GM23338 (cell line): ENCODE measurements around the gene UBL7. TPM values are rescaled to one million over a fixed set of nuclear protein-coding genes. Genes with fewer than 3 reads are reported as not detected.
A peak's percentile ranks its signal among the peaks of the same experiment; 100 is the strongest.

Experiments
- ATAC-seq: fragments of 200-7000 bp; cut with Tn5 transposase; 3 replicates; pipeline ENCODE4 v1.9.1; 2020
- DNase-seq: peaks from one replicate; pipeline ENCODE4 v3.0.0-alpha.2; 2015; ENCODE audit warnings: low spot score
- H2AFZ ChIP-seq: fragments of 200-600 bp; sonication (generic); 2 replicates; pipeline ENCODE4 v1.8.0; 2016; ENCODE audit warnings: antibody characterized with exemption, mild to moderate bottlenecking, moderate library complexity
- H3F3A ChIP-seq: fragments of 200-600 bp; sonication (generic); replicated peaks from 2 replicates; pipeline ENCODE4 v1.8.0; 2017; ENCODE audit warnings: antibody characterized with exemption, mixed run types, low read depth
- H3K27ac ChIP-seq: fragments of 200-600 bp; sonication (generic); 2 replicates; pipeline ENCODE4 v1.6.1; 2016; ENCODE audit warnings: low read depth
- H3K27me3 ChIP-seq: fragments of 200-600 bp; sonication (generic); 2 replicates; pipeline ENCODE4 v1.8.0; 2016; ENCODE audit warnings: mild to moderate bottlenecking, mixed run types, moderate library complexity; ENCODE audit not compliant: insufficient read depth
- H3K36me3 ChIP-seq: fragments of 200-600 bp; sonication (generic); 2 replicates; pipeline ENCODE4 v1.8.0; 2016; ENCODE audit warnings: mild to moderate bottlenecking; ENCODE audit not compliant: insufficient read depth
- H3K4me1 ChIP-seq: fragments of 200-600 bp; sonication (generic); 2 replicates; pipeline ENCODE4 v1.8.0; 2016; ENCODE audit warnings: mild to moderate bottlenecking, moderate library complexity; ENCODE audit not compliant: insufficient read depth
- H3K4me2 ChIP-seq: fragments of 200-600 bp; sonication (generic); 2 replicates; pipeline ENCODE4 v1.7.1; 2017; ENCODE audit warnings: mixed run types
- H3K4me3 ChIP-seq: fragments of 200-600 bp; sonication (generic); 2 replicates; pipeline ENCODE4 v1.6.1; 2016; ENCODE audit warnings: mixed run types
- H3K79me2 ChIP-seq: fragments of 200-600 bp; sonication (generic); replicated peaks from 2 replicates; pipeline ENCODE4 v1.8.0; 2017; ENCODE audit warnings: mild to moderate bottlenecking; ENCODE audit not compliant: insufficient read depth
- H3K9me2 ChIP-seq: fragments of 200-600 bp; sonication (generic); 2 replicates; pipeline ENCODE4 v1.8.0; 2017; ENCODE audit not compliant: insufficient read depth
- H4K20me1 ChIP-seq: fragments of 200-600 bp; sonication (generic); replicated peaks from 2 replicates; pipeline ENCODE4 v1.8.0; 2017; ENCODE audit warnings: mild to moderate bottlenecking; ENCODE audit not compliant: insufficient read depth
- H3K27ac Mint-ChIP-seq: 2 replicates; pipeline ENCODE4 v1.8.0; 2020; ENCODE audit warnings: inconsistent platforms, mild to moderate bottlenecking, moderate library complexity, mixed read lengths
- H3K27me3 Mint-ChIP-seq: 3 replicates; pipeline ENCODE4 v1.8.0; 2022; ENCODE audit warnings: low read depth, mild to moderate bottlenecking, moderate library complexity, mixed read lengths, inconsistent platforms; ENCODE audit not compliant: insufficient read depth, poor library complexity
- H3K36me3 Mint-ChIP-seq: 3 replicates; pipeline ENCODE4 v1.8.0; 2021; ENCODE audit warnings: low read depth, mild to moderate bottlenecking, inconsistent platforms, moderate library complexity, mixed read lengths
- H3K4me1 Mint-ChIP-seq: 3 replicates; pipeline ENCODE4 v1.8.0; 2020; ENCODE audit warnings: mild to moderate bottlenecking, inconsistent platforms, mixed read lengths
- H3K4me3 Mint-ChIP-seq: 3 replicates; pipeline ENCODE4 v1.8.0; 2021; ENCODE audit warnings: moderate library complexity, mild to moderate bottlenecking, inconsistent platforms, mixed read lengths
- H3K9me3 Mint-ChIP-seq: 3 replicates; pipeline ENCODE4 v1.8.0; 2020; ENCODE audit warnings: moderate library complexity, mild to moderate bottlenecking, inconsistent platforms, mixed read lengths
- CREB1 ChIP-seq: fragments of 250-450 bp; sonication (Bioruptor Pico); IDR thresholded peaks from 2 replicates; pipeline ENCODE4 v1.5.0; 2020; ENCODE audit warnings: low read depth, mild to moderate bottlenecking, moderate library complexity
- EZH2 ChIP-seq: fragments of 200-600 bp; sonication (generic); IDR thresholded peaks from one replicate; pipeline ENCODE4 v1.8.0; 2017; ENCODE audit warnings: antibody characterized with exemption, mild to moderate bottlenecking, low read depth; ENCODE audit not compliant: unreplicated experiment
- EZH2phosphoT487 ChIP-seq: fragments of 200-600 bp; sonication (generic); IDR thresholded peaks from one replicate; pipeline ENCODE4 v1.8.1; 2018; ENCODE audit warnings: antibody characterized with exemption; ENCODE audit not compliant: unreplicated experiment
- JUNB ChIP-seq: IDR thresholded peaks from one replicate; pipeline ENCODE4 v1.6.1; 2016; ENCODE audit warnings: antibody characterized with exemption; ENCODE audit not compliant: unreplicated experiment
- NANOG ChIP-seq: IDR thresholded peaks from 2 replicates; pipeline ENCODE4 v1.6.1; 2016; ENCODE audit warnings: antibody characterized with exemption, borderline replicate concordance
- POLR2AphosphoS5 ChIP-seq: IDR thresholded peaks from 2 replicates; pipeline ENCODE4 v1.6.1; 2016; ENCODE audit warnings: antibody characterized with exemption, low read depth
- STAT1 ChIP-seq: IDR thresholded peaks from one replicate; pipeline ENCODE4 v1.6.1; 2016; ENCODE audit warnings: antibody characterized with exemption; ENCODE audit not compliant: unreplicated experiment
- polyA plus RNA-seq: library from polyadenylated mRNA; unstranded; fragments of >200 nt; fragmentation: Nextera tagmentation; extraction: Ambion mirVana; gene quantifications from 2 replicates; pipeline ENCODE4 v1.2.1, GENCODE V29; 2016
- total RNA-seq: library from RNA; depleted of rRNA; stranded (reverse); fragments of >200 nt; shearing (Covaris generic); gene quantifications from 2 replicates; pipeline ENCODE4 v1.2.3, GENCODE V29; 2014
- TF ChIP-seq, protein P1 (sequence below), 2 experiments: fragments of 200-600 bp in 1 of 2; sonication (generic) in 1 of 2; conservative IDR thresholded peaks; 2 replicates each; pipeline versions ENCODE4 v1.5.1 to v1.6.1; 2016 to 2017; ENCODE audit warnings: antibody characterized with exemption in 2 of 2, low read depth in 2 of 2, mild to moderate bottlenecking in 2 of 2, moderate library complexity in 1 of 2
- TF ChIP-seq, protein P2 (sequence below): IDR thresholded peaks from 2 replicates; pipeline ENCODE4 v1.6.1; 2016; ENCODE audit warnings: antibody characterized with exemption
- TF ChIP-seq, protein P3 (sequence below): IDR thresholded peaks from one replicate; pipeline ENCODE4 v1.6.1; 2018; ENCODE audit warnings: antibody characterized with exemption; ENCODE audit not compliant: unreplicated experiment
- TF ChIP-seq, protein P4 (sequence below): fragments of 250-450 bp; sonication (Bioruptor Pico); IDR thresholded peaks from 2 replicates; pipeline ENCODE4 v1.5.0; 2020; ENCODE audit warnings: mild to moderate bottlenecking, moderate library complexity

The UBL7 gene
- total and polyA plus RNA-seq, 2 experiments from 2014 or later: 73.7 to 99.2 TPM

- TF ChIP-seq POLR2AphosphoS5 (no peak), CREB1 (CRISPR knock-in tag) (no peak), STAT1 (no peak), EZH2 (no peak), NANOG (no peak), JUNB (no peak)
- TF ChIP-seq, protein P1, sequence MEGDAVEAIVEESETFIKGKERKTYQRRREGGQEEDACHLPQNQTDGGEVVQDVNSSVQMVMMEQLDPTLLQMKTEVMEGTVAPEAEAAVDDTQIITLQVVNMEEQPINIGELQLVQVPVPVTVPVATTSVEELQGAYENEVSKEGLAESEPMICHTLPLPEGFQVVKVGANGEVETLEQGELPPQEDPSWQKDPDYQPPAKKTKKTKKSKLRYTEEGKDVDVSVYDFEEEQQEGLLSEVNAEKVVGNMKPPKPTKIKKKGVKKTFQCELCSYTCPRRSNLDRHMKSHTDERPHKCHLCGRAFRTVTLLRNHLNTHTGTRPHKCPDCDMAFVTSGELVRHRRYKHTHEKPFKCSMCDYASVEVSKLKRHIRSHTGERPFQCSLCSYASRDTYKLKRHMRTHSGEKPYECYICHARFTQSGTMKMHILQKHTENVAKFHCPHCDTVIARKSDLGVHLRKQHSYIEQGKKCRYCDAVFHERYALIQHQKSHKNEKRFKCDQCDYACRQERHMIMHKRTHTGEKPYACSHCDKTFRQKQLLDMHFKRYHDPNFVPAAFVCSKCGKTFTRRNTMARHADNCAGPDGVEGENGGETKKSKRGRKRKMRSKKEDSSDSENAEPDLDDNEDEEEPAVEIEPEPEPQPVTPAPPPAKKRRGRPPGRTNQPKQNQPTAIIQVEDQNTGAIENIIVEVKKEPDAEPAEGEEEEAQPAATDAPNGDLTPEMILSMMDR (conservative IDR thresholded peaks at IDR 0.05; ENCODE audit: low read depth in 2 of 2): no peak
- TF ChIP-seq, protein P2, sequence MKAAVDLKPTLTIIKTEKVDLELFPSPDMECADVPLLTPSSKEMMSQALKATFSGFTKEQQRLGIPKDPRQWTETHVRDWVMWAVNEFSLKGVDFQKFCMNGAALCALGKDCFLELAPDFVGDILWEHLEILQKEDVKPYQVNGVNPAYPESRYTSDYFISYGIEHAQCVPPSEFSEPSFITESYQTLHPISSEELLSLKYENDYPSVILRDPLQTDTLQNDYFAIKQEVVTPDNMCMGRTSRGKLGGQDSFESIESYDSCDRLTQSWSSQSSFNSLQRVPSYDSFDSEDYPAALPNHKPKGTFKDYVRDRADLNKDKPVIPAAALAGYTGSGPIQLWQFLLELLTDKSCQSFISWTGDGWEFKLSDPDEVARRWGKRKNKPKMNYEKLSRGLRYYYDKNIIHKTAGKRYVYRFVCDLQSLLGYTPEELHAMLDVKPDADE: no peak
These were observed 27.8 kb upstream of the UBL7 start (continued) for GRCh38 chr15:74488776-74489175.

GRCh38 chr15:74482661-74483060 is 21.7 kb upstream of the UBL7 start:
- Mint-ChIP-seq H3K27me3 (peaks cover 5% of the 10 kb centered on the region), H3K36me3 (peaks cover 31% of the 10 kb centered on the region), H3K4me3 (no peak overlapping the region), H3K27ac (no peak overlapping the region), H3K4me1 (peaks cover 6% of the 10 kb centered on the region), H3K9me3 (peaks cover 7% of the 10 kb centered on the region; the same call in 2 of the 3 replicates)
- Histone ChIP-seq H3K9me2 (no peaks in the 10 kb centered on the region), H3K27ac (peak overlapping the region; percentile 48; the same call in 1 of the 2 replicates), H3K27me3 (no peaks in the 10 kb centered on the region), H4K20me1 (no peaks in the 10 kb centered on the region), H3F3A (no peaks in the 10 kb centered on the region), H3K4me3 (no peak overlapping the region), H3K36me3 (no peaks in the 10 kb centered on the region), H3K4me1 (no peaks in the 10 kb centered on the region), H3K4me2 (0 out of 2 replicates have a peak overlapping the region, but pooled peaks have one; percentile 26), H3K79me2 (no peaks in the 10 kb centered on the region), H2AFZ (no peak overlapping the region)
- DNase-seq (peak; percentile 81), ATAC-seq (peak; percentile 100)
- no peak for TF ChIP-seq EZH2phosphoT487
- TF ChIP-seq, protein P3, sequence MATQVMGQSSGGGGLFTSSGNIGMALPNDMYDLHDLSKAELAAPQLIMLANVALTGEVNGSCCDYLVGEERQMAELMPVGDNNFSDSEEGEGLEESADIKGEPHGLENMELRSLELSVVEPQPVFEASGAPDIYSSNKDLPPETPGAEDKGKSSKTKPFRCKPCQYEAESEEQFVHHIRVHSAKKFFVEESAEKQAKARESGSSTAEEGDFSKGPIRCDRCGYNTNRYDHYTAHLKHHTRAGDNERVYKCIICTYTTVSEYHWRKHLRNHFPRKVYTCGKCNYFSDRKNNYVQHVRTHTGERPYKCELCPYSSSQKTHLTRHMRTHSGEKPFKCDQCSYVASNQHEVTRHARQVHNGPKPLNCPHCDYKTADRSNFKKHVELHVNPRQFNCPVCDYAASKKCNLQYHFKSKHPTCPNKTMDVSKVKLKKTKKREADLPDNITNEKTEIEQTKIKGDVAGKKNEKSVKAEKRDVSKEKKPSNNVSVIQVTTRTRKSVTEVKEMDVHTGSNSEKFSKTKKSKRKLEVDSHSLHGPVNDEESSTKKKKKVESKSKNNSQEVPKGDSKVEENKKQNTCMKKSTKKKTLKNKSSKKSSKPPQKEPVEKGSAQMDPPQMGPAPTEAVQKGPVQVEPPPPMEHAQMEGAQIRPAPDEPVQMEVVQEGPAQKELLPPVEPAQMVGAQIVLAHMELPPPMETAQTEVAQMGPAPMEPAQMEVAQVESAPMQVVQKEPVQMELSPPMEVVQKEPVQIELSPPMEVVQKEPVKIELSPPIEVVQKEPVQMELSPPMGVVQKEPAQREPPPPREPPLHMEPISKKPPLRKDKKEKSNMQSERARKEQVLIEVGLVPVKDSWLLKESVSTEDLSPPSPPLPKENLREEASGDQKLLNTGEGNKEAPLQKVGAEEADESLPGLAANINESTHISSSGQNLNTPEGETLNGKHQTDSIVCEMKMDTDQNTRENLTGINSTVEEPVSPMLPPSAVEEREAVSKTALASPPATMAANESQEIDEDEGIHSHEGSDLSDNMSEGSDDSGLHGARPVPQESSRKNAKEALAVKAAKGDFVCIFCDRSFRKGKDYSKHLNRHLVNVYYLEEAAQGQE: no peak
- TF ChIP-seq, protein P1 (conservative IDR thresholded peaks at IDR 0.05; ENCODE audit: low read depth in 2 of 2): peak; percentile 39 to 62
- TF ChIP-seq, protein P4, sequence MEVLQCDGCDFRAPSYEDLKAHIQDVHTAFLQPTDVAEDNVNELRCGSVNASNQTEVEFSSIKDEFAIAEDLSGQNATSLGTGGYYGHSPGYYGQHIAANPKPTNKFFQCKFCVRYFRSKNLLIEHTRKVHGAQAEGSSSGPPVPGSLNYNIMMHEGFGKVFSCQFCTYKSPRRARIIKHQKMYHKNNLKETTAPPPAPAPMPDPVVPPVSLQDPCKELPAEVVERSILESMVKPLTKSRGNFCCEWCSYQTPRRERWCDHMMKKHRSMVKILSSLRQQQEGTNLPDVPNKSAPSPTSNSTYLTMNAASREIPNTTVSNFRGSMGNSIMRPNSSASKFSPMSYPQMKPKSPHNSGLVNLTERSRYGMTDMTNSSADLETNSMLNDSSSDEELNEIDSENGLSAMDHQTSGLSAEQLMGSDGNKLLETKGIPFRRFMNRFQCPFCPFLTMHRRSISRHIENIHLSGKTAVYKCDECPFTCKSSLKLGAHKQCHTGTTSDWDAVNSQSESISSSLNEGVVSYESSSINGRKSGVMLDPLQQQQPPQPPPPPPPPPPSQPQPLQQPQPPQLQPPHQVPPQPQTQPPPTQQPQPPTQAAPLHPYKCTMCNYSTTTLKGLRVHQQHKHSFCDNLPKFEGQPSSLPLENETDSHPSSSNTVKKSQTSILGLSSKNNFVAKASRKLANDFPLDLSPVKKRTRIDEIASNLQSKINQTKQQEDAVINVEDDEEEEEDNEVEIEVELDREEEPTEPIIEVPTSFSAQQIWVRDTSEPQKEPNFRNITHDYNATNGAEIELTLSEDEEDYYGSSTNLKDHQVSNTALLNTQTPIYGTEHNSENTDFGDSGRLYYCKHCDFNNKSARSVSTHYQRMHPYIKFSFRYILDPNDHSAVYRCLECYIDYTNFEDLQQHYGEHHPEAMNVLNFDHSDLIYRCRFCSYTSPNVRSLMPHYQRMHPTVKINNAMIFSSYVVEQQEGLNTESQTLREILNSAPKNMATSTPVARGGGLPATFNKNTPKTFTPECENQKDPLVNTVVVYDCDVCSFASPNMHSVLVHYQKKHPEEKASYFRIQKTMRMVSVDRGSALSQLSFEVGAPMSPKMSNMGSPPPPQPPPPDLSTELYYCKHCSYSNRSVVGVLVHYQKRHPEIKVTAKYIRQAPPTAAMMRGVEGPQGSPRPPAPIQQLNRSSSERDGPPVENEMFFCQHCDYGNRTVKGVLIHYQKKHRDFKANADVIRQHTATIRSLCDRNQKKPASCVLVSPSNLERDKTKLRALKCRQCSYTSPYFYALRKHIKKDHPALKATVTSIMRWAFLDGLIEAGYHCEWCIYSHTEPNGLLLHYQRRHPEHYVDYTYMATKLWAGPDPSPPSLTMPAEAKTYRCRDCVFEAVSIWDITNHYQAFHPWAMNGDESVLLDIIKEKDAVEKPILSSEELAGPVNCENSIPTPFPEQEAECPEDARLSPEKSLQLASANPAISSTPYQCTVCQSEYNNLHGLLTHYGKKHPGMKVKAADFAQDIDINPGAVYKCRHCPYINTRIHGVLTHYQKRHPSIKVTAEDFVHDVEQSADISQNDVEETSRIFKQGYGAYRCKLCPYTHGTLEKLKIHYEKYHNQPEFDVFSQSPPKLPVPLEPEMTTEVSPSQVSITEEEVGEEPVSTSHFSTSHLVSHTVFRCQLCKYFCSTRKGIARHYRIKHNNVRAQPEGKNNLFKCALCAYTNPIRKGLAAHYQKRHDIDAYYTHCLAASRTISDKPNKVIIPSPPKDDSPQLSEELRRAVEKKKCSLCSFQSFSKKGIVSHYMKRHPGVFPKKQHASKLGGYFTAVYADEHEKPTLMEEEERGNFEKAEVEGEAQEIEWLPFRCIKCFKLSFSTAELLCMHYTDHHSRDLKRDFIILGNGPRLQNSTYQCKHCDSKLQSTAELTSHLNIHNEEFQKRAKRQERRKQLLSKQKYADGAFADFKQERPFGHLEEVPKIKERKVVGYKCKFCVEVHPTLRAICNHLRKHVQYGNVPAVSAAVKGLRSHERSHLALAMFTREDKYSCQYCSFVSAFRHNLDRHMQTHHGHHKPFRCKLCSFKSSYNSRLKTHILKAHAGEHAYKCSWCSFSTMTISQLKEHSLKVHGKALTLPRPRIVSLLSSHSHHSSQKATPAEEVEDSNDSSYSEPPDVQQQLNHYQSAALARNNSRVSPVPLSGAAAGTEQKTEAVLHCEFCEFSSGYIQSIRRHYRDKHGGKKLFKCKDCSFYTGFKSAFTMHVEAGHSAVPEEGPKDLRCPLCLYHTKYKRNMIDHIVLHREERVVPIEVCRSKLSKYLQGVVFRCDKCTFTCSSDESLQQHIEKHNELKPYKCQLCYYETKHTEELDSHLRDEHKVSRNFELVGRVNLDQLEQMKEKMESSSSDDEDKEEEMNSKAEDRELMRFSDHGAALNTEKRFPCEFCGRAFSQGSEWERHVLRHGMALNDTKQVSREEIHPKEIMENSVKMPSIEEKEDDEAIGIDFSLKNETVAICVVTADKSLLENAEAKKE: no peak
- TF ChIP-seq JUNB: no peak
